Stomach smooth muscle (tissue), 2 donors: ENCODE data around the gene MYH6.

Experiments used
- H3K27ac ChIP-seq: one replicate; pipeline ENCODE4 v1.7.0; 2013; ENCODE audit warnings: mild to moderate bottlenecking, low read length, inconsistent platforms
- H3K27me3 ChIP-seq, 2 donors: one replicate each; pipeline ENCODE4 v1.7.0; 2013; ENCODE audit warnings: low read length in 2 of 2; ENCODE audit not compliant: insufficient read depth in 2 of 2, control insufficient read depth in 1 of 2
- H3K36me3 ChIP-seq, 2 donors: one replicate each; pipeline ENCODE4 v1.7.0; 2013; ENCODE audit warnings: low read length in 2 of 2; ENCODE audit not compliant: control insufficient read depth in 2 of 2, insufficient read depth in 2 of 2
- H3K4me1 ChIP-seq: one replicate; pipeline ENCODE4 v1.7.0; 2013; ENCODE audit warnings: low read length; ENCODE audit not compliant: control insufficient read depth, insufficient read depth
- H3K4me3 ChIP-seq, 2 donors: one replicate each; pipeline ENCODE4 v1.7.0; 2013; ENCODE audit warnings: low read length in 2 of 2
- H3K9ac ChIP-seq, 2 donors: one replicate each; pipeline ENCODE4 v1.7.0; 2013; ENCODE audit warnings: low read length in 2 of 2, mild to moderate bottlenecking in 1 of 2
- H3K9me3 ChIP-seq, 2 donors: one replicate each; pipeline ENCODE4 v1.7.0; 2013; ENCODE audit warnings: low read length in 2 of 2; ENCODE audit not compliant: control insufficient read depth in 2 of 2
- donor health status: healthy.
- donor health status: Pancreatic carcinoma.

MYH6 gene

GRCh38 chr14:23339506-23340268, 68.4 kb downstream of the MYH6 start:
- no peaks in the 10 kb centered on the region for H3K9me3 ChIP-seq

DNA sequence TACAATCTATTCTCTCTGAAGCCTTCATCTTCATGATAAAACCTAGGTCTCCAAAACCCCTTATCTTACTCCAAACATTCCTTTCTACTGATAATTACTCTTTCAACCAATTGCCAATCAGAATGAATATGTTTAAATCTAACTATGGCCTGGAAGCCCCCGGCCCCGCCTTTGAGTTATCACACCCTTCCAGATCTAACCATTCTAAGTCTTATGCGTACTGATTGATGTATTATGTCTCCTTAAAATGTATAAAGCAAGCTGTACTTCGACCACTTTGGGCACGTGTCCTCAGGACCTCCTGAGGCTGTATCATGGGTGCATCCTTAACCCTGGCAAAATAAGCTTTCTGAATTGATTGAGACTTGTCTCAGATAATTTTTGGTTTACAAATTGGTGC, 72.5 kb downstream of the MYH6 start:
- Histone ChIP-seq H3K4me1 (no peaks in the 10 kb centered on the region), H3K4me3 (no peak overlapping the region)

More at GRCh38 chr14:23339506-23340268, 68.4 kb downstream of the MYH6 start:
- no peaks in the 10 kb centered on the region for H3K36me3 ChIP-seq
- H3K4me1 ChIP-seq, result no peaks in the 10 kb centered on the region
- H3K27ac ChIP-seq, result no peak overlapping the region
- H3K9ac ChIP-seq, result no peak overlapping the region
- H3K4me3 ChIP-seq, result no peak overlapping the region
- no peaks in the 10 kb centered on the region for H3K27me3 ChIP-seq

More for the DNA sequence above, 72.5 kb downstream of the MYH6 start:
- Histone ChIP-seq H3K9ac (no peak overlapping the region), H3K27me3 (no peaks in the 10 kb centered on the region), H3K27ac (no peak overlapping the region), H3K9me3 (no peaks in the 10 kb centered on the region), H3K36me3 (no peaks in the 10 kb centered on the region)
